CD4-positive, alpha-beta T cell treated with Interleukin-4 for 4 hours (primary cell): ENCODE results near the gene RPL18.
"Not testable (repeated sequence)": the region's sequence is repeated elsewhere in the genome, so short reads cannot be mapped to it uniquely, and the experiment has no call there.

Experiments
- DNase-seq: peaks from one replicate; pipeline ENCODE4 v3.0.0-alpha.2; 2020

Gene RPL18

DNA sequence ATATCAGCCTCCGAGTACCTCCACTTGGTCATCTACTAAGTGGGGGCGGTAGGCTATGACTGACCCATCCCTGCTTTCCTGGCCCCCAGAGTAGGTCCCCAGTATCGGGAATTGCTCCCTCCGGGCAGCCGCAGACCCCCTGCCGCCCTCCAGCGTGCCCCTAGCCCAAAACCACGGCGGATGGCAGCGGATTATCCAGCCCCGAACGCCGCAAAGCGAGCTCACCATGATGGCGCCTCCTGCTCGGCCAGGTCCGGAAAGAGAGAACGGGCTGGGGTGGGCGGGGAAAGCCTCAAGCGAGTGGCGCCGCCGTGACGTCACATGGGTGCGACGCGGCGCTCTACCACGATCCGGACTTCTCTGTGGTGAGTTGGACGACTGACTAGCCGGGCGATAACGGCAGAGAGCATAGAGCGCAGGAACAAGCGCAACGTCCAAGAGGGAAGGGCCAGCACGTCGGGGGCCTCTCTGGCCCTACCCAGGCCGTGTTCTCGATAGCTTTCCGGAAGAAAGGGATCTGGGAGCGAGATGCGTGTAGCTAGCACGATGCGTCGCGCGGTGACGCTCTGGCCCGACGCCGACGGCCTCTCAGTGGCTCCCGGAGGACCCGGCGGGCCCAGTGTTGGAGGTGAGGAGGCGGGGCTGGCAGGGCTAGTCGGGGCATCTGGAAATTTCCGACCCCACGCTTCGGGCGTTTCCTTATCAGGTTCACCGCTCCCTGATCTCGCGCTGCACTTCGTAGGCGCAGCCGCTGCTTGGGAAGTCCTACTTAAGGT, at the start of gene RPL18, which contains the start of gene SPHK2:
Gene RPL18 (minus strand): TSS at position 263 of the 776 bp plus-strand sequence. CDS start 35 bp downstream, at position 228.
Gene SPHK2 (plus strand): TSS at position 591 of the 776 bp plus-strand sequence. CDS start 1,009 bp downstream, outside the sequence.
- peak; percentile 99 for DNase-seq

DNA sequence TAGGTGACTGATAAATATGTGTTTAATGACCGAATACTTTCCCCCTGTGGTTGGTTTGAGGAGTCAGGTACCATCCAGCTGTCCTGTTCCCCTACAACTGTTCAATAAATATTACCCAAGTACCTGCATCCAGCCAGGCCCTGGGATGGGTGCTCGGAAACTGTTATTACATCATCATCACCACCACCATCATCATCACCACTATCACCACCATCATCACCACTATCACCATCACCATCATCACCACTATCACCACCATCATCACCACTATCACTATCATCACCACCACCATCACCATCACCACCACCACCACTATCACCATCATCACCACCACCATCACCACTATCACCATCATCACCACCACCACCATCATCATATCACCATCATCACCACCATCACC, 49.8 kb upstream of the RPL18 start:
- no peak for DNase-seq

DNA sequence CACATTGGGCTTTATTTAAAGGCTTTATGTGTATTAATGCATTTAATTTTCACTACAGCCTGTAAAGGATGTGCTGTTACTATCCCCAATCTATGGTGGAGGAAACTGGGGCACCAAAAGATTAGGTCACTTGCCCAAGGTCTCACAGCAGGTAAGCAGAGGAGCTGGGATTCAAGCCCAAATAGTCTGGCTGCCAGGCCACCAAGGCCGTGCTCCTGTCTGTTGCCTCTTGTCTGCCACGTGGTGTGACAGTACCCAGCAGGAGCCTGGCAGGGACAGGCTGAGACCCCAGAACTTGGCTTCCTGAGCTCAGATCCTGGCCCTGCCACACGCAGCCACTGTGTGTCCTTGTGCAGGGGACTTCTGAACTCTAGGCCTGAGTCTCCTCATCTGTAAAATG, 49.4 kb upstream of the RPL18 start:
- no peak for DNase-seq

DNA sequence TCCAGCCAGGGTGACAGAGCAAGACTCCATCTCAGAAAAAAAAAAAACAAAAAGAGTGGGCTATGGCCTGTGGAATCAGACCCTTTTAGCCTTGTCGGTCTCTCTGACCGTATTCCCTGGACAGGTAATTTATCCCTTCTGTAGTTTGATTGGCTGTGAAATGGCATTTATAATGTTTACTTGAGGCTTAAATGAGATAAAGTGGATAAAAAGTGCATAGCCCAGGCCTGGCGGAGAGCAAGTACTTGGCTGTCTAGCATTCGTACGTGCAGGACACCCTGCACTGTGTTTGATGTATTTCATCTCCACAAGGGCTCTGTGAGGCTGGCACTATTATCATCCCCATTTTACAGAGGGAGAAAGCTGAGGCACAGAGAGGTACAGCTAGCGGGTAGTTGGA, 46.8 kb upstream of the RPL18 start:
- DNase-seq: no peak

DNA sequence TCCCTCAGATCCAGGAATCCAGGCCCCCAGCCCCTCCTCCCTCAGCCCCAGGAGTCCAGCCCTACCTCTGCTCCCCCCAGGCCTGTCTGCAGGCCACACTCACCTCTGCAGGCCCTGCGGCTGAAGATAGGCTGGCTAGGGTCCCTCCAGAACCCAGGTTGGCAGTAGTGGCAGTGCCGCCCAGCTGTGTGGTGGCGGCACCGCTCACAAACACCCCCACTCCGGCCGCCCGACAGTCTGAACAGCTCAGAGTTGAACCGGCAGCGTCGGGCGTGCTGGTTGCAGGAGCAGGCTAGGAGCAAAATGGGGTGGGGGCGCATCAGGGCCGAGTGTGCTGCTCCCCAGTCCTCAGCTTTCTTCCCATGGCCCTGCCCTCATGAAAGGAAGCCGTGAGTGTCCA, 45.5 kb upstream of the RPL18 start:
- DNase-seq: no peak

DNA sequence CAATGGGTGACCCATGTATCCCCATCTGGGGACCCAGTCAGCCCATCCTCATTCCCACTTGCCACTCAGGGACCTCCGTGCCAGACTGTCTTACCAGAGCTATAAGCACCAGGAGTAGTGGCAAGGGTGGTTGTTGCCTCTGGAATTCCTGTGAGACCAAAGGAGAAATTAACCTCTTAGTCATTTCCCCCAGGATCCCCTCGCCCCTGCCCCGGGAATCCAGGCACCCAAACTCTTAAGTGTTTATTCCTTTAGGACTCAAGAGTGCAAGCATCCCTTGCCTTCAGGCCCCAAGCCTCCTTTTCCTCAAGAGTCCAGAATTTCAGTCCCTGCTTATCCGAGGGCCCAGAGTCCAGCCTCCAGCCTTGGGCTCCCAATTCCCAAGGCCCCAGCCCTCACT, 44.7 kb upstream of the RPL18 start:
- DNase-seq: no peak

DNA sequence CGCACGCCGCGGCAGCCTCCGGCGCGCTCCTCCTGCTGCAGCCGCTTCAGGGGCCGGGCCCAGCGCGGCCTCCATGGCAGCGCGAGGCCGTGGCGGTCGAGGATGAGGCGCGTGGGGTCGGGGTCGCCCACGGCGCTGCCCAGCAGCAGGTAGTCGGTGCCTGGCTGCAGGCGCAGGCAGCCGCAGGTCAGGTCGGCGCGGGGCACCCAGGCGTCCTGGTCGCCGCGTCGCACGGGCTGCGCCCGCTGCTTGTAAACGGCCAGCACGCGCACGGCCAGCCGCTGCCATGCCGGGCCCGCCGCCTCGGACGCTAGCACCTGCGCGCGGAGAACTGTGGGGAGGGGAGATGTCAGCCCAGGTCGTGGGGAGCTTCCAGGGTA, 42.7 kb upstream of the RPL18 start:
- DNase-seq: no peak

DNA sequence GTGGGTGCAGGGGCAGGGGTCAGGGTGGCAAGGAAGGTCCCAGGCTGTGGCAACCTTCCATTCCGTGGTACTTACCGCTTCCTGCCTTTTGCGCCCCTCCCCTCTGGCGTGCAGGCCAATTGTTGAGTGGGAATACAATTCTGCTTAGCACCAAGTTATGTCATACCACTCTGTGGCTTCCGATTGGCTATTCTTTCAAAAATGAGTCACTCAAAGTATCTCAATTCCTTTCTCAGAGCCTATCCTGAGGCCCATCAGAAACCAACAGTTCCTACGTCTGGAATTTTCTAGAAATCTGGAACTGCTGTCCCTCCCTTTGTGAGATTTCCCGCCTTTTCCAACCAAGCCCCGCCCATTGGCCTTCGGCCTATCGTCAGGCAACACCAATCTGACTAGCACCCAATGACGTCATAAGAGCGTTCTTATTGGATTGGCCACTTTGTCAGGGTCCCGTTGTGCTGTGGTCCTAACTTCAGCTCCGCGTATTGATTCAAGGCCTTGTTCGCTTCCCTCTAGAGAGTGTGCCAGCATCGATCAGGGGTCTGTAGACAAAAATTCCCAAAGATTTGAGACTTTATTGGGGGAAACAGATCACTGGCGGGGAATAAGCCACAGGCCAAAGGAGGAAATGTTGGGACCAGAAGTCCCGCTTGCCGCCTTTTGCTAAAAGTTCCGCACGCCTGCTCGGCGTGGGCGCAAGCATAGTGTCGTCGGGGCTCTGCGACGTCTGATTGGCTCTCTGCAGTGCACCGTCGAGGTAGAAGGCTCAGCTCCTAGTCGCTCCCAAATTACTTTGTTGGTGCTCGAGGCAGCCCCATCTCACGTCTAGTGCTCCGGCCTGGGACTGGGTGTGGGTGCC, 42.1 kb upstream of the RPL18 start:
- DNase-seq: peak; percentile 82

DNA sequence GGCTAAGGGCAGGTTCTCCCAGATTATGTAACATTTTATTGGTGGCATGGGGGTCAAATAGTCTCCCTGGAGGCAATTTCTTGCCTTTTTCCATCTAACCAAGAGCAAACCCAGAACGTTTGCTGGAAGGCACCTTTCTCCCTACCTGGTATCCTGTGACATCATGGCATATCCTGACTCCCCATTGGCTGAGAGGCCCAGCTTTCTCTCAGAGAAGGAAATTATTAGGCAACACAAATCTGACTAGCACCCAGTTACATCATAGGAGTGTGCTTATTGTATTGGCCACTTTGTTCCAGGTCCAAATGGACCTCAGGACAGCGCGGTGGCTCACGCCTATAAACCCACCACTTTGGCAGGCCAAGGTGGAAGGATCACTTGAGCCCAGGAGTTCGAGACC, 40.8 kb upstream of the RPL18 start:
- no peak for DNase-seq

DNA sequence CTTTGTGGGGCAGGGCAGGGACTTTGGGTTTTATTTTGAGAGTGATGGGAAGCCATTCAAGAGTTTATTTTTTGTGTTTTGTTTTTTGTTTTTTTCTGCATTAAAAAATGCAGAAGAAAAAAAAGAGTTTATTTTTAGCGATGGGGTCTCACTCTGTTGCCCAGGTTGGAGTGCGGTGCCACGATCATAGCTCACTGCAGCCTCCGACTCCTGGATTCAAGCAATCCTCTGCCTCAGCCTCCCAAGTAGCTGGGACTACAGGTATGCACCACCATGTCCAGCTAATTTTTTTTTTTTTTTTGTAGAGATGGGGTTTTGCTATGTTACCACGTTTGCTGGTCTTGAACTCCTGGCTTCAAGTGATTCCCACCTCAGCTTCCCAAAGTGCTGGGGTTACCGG, 39.5 kb upstream of the RPL18 start:
- DNase-seq: no peak

DNA sequence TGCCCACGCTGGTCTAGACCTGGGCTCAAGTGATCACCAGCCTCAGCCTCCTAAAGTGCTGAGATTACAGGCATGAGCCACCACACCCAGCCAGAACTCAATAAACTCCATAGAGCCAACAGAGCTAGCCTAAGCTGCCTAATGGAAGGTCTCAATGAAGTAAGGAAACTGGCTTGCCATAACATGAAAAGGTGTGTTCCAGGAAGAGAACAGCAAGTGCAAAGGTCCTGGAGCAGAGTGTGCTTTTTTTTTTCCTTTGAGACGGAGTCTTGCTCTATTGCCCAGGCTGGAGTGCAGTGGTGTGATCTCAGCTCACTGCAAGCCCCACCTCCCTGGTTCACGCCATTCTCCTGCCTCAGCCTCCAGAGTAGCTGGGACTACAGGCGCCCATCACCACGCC, 38.9 kb upstream of the RPL18 start:
- DNase-seq: not testable (repeated sequence)

DNA sequence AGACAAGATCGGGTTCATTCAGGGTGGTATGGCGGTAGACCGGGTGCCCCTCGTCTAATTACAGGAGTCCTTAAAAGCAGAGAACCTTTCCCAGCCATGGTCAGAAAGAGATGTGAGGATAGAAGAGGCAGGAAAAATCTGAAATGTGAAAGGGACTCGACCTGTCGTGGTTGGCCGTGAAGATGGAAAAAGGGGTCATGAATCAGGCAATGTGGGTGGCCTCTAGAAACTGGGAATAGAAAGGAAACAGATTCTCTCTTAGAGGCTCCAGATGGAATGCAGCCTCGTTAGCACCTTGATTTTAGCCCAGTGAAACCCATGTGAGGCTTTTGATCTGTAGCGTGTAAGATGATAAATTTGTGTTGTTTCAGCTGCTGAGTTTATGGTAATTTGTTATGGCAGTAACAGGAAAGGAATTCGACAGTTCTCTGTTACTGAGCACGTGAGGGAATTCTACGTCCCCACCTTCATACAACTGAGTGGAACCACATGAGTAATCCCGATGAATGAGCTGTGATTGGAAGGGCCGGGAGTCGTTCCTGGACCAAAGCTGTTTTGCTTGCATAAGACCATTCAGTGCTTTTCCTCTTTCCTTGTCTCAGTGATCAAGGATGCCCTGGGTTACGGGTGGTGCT, 38.0 kb upstream of the RPL18 start:
- no peak for DNase-seq

DNA sequence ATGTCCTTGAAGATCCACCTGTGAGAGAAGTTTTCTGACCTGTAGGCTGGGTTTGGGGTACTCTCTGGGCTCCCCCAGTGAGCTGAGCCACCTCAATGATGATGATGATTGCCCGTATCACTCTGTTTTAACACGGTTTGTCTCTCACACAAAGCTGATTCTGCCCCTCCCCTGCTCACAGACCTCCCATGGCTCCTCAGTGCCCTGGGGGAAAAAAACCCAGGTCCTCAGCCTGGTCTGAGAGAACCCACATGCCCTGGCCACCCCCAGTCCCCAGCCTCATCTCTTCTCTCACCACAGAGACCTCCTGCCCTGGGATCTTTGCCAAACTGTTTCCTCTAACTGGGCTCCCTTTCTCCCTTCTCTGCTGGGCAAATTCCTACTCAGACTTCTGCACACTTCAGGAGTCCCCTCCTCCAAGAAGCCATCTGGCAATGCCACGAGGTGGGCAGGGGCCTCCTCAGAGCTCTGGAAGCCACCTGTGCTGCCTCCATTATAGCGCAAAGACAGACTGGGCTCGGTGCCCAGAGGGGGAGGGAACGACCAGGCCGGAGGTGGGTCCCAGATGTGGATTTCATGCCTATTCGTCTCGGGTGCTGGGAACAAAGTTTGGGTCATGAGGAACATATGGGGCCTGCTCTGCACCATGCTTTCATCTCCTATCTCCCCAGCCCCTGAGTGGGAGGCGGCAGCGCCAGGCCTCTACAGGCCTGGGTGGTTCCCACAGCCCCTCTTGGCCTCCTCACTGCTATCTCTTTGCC, 35.5 kb upstream of the RPL18 start:
- DNase-seq: no peak

DNA sequence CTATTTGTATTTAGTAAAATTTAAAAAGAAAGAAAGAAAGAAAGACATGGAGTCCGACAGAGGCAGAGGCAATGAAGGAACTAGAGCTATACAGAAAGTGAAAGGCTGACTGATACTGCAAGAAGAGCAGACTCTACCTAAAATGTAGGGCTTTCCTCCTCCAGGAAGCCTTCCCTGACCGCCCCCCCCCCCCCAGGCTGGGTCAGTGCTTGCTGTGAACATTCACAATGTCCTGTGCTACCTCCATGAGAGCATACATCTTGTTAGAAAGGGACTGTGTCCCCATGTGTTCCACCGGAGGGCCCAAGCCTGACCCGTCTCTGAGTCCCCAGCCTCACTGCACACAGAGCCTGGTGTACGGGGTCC, 32.7 kb upstream of the RPL18 start:
- DNase-seq: no peak

DNA sequence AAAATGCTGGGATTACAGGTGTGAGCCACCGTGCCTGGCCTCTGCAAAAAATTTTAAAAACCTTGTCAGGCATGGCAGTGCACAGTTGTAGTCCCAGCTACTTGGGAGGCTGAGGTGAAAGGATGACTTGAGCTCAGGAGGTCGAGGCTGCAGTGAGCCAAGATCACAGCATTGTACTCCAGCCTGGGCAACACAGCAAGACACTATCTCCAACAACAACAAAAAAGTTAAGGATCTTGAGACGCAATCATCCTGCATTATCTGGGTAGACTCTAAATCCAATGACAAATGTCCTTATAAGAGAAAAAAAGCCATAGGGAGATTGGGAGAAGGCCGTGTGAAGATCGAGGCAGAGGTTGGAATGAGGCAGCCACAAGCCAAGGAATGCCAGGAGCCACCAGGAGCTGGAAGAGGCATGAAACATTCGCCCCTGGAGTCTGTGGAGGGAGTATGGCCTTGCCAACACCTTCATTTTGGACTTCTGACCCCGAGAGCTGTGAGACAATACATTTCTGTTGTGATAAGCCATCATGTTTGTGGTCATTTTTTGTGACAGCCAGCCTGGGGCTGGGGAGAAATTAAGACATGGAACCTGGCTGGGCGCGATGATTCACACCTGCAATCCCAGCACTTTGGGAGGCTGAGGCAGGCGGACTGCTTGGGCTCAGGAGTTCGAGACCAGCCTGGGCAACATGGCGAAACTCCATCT, 32.1 kb upstream of the RPL18 start:
- no peak for DNase-seq

DNA sequence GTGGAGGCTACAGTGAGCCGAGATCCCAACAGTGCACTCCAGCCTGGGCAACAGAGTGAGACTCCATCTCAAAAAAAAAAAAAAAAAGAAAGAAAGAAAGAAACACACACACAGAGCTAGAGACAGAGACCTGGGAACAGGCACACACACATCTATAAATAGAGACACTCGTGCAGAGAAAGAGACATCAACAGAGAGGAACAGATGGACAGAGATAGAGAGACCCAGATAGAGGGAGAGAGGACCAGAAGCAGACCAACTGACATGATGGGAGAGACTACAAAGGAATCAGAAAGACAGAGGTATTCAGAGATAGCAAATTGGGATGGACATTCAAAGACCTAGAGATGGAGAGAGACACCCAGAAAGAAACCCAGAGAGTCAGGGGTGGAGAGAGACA, 29.2 kb upstream of the RPL18 start:
- DNase-seq: no peak

DNA sequence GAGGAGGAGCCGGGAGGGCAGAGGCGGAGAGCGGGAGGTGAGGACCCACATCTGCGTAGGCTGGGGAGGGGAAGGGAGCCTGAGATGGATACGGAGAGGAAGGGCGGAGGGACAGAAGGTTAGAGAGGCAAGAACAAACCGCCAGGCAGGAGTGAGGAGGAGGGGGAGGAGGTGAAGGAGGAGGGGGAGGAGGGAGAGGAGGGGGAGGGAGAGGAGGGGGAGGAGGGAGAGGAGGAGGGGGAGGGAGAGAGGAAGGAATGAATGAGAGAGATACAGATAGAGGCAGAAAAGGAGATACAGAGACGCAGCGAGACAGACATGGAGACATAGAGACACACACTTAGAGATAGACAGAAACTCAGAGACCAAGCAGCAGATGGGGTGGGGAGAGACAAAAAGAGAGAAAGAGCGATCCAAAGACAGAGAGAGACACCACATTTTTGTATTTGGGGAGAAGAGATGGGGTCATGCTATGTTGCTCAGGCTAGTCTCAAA, 27.8 kb upstream of the RPL18 start:
- DNase-seq: no peak

DNA sequence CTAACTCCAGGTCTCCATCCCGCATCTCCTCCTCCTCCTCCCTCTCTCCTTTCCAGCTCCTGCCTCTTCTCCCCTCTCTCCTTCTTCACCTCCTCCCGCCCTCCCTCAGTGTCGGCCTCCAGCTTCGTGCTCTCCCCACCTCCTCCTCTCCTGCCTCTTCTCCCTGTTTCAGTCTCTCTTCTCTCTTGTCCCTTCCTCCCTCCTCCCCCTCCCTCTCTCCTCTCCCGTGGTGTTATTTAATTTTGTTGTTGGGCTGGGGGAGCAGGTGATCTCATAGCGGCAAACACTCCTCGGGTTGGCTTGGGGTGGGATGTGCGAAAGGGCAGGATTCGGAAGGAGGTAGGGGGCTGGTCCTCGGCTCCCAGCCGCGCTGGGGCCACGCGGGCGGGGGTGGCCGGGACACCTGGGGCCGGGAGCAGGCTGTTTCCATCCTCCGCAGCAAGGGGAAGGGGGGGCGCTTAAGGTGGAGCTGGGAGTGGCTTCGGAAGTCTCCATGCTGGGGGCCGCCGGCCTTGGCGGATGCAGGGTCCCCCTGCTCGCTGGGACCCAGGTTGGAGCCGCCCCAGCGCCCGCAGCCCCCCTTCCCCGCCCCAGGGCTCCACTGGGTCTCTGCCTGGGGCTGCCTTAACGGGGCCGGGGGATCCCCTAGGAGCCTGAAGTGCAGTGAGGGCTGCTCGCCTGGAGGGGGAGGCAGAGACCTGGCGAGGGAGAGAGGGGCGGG, 27.2 kb upstream of the RPL18 start, which contains the start of gene CA11:
Gene CA11 (minus strand): TSS at position 187 of the 721 bp plus-strand sequence. CDS start 555 bp downstream, outside the sequence.
- peak; percentile 91 for DNase-seq

DNA sequence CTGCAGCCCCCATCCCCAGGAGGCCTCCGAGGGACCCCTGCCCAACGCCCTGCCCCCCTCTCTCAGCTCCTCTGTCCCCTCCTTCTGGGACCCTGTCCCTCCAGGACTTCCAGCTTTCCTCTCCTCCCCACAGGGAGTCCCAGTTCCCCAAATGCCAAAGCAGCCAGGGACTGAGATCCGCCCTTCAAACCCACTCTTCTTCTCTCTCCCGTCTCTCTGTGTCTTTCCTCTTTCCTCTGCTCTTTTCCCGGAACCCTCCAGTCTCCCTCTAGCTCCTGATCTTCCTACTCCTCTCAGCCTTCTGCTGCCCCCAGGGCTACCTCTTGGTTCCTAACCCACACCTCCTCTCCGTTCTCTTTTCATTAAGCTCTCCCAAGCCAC, 26.6 kb upstream of the RPL18 start:
- no peak for DNase-seq

DNA sequence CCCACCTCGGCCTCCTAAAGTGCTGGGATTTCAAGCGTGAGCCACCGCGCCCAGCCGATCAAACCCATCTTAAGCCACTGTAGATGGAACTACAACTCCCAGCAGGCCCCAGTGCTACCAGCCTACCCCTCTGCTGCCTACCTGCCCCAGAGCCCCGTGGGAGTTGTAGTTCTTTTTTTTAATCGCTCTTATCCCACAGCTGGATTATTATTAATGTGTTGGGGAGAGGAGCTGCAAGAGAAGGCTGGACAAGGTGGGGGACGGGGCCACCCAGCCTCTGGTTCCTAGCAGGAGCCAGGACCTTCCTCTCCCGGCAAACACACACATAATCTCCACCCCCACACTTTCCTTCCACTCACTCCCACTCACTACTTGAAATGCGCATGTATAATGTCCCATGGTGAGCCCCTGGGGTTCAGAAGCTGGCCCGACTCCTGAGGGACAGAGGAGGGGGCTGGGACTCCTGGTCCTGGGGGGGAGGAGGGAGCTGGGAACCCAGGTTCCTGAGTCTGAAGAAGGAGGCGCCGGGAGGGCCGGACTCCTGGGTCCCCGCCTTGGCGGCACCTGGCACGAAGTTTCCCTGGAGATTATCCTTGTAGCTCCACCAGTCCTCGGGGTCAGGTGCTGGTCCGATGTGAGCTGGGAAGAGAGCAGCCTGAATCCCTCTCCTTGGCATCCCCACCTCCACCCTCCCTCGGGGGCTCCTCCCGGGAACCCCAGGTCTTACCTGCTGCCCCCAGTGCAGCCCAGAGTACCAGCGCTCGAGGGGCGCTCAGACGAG, 26.1 kb upstream of the RPL18 start:
- DNase-seq: peak; percentile 79
